NT2/D1 (cell line): ENCODE data around the gene CACNA1E.

Experiments
- YY1 ChIP-seq: IDR thresholded peaks from 2 replicates; pipeline ENCODE4 v1.6.1; 2011; ENCODE audit not compliant: insufficient read length, insufficient read depth
- ZNF274 ChIP-seq: IDR thresholded peaks from 2 replicates; pipeline ENCODE4 v1.6.1; 2011; ENCODE audit warnings: mild to moderate bottlenecking, low read depth, low read length

DNA sequence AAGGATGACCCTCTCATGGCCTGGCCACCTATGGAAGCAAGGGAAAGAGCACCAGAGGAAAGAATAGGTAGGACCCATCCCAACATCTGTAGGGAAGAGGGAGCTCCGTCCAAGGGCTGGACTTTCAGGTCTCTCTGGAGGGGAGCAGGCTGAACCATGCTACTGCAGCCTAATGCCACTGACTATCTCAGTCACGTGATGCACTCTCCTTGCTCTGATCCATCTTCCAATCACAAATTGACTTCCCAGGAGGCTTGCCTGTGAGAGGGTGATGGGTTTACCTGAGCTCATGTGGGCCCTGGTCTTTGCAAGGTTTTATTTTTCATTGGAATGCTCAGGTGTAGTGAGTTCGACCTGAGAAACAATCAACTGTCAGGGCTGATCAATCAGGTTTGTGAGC, 128.8 kb downstream of the CACNA1E start:
- TF ChIP-seq YY1 (no peak), ZNF274 (no peak)
